ENCODE results near the gene ALDH1B1.

Gene ALDH1B1

DNA sequence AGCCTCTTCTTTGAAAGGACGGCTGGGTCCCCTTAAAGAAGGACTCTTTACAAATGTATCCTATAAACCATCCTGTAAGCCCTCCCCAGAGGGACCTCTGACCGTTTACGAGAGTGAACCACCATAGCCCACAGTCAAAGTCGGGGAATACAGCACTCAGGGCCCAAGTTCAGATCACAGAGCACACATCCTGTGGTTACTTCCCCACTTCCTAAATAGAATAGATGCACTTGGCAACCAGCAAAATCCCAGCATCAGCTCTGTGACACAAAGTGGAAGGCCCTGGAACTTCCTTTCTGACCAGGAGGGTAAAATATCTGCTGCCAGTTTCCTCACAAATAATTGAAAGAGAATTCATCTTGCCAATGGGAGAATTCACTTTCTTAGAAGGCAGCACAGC lies 38.6 kb downstream of the ALDH1B1 start:
- TF ChIP-seq, protein P1, sequence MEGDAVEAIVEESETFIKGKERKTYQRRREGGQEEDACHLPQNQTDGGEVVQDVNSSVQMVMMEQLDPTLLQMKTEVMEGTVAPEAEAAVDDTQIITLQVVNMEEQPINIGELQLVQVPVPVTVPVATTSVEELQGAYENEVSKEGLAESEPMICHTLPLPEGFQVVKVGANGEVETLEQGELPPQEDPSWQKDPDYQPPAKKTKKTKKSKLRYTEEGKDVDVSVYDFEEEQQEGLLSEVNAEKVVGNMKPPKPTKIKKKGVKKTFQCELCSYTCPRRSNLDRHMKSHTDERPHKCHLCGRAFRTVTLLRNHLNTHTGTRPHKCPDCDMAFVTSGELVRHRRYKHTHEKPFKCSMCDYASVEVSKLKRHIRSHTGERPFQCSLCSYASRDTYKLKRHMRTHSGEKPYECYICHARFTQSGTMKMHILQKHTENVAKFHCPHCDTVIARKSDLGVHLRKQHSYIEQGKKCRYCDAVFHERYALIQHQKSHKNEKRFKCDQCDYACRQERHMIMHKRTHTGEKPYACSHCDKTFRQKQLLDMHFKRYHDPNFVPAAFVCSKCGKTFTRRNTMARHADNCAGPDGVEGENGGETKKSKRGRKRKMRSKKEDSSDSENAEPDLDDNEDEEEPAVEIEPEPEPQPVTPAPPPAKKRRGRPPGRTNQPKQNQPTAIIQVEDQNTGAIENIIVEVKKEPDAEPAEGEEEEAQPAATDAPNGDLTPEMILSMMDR (IDR thresholded peaks at IDR 0.05; ENCODE audit: low read depth, low read length, missing control alignments), result no peak
- no peak overlapping the region for H3K4me3 ChIP-seq (replicated peaks; ENCODE audit: low read depth, low read length)
- DNase-seq (ENCODE audit: extremely low read depth, low read depth), result no peak

DNA sequence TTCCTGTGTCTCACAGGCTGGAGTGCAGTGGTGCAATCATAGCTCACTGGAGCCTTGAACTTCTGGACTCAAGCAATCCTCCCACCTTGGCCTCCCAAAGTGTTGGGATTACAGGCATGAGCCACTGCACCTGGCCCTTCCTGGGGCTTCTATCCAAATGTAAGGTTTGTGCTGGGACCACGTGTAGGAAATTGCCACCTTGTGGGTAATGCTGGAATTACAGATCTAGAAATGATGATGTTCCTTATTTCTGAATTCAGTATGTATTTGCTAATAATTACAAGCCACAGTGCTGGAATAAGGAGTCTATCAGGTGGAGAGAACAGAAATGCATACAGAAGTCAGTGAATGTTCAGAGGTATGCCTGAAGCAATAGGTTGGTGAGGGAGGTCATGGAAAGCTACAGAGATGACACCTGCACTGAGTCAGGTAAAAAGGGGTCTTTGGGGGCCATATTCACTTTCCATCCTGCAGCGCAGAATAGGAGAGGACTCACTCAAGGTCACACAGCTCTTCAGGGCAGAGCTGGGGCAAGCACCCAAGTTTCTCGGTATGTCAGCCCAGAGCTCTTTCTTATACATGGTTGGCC lies 40.5 kb downstream of the ALDH1B1 start:
- H3K4me3 ChIP-seq (replicated peaks; ENCODE audit: low read depth, low read length), result no peak overlapping the region
- DNase-seq (ENCODE audit: extremely low read depth, low read depth), result peak; percentile 7
- TF ChIP-seq, protein P1 (IDR thresholded peaks at IDR 0.05; ENCODE audit: low read depth, low read length, missing control alignments), result peak; percentile 37

DNA sequence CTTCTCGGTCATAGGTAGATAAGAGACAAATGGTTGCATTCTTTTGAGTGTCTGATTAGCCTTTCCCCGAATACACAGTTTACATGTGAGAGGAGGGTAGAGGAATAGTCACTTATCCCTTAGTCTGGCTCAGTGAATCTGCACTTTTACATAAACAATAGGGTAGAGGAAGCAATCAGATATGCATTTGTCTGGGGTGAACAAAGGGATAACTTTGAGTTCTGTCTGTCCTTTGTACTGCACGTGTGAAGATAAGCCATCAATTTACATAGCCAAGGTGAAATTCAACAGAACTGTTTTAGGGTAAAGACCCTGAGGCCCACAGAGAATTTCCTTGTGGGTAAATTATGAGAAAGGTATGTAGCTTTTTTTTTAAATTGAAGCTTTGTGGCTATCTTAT lies 41.9 kb downstream of the ALDH1B1 start:
- H3K4me3 ChIP-seq (replicated peaks; ENCODE audit: low read depth, low read length), result no peak overlapping the region
- no peak for DNase-seq (ENCODE audit: extremely low read depth, low read depth)
- TF ChIP-seq, protein P1 (IDR thresholded peaks at IDR 0.05; ENCODE audit: low read depth, low read length, missing control alignments), result no peak

DNA sequence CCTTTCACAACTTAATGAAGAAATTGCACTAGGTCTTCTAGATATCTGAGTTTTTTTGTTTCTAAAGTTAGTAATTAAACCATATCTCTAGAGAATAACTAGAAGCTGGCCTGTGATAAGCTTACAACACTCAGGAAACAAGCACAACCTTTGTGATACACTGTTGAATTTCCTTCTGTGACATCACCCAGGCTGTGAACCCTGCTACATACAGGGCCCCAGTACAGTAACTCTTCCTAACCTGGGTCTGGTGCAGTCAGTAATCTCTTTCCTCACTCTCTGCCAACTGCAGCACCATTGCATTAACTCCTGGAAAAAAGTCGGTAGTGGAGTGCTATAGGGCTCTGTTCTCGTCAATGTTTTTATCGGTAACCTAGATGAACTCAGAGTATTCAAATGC lies 42.4 kb downstream of the ALDH1B1 start:
- TF ChIP-seq, protein P1 (IDR thresholded peaks at IDR 0.05; ENCODE audit: low read depth, low read length, missing control alignments), result no peak
- H3K4me3 ChIP-seq (replicated peaks; ENCODE audit: low read depth, low read length), result no peak overlapping the region
- no peak for DNase-seq (ENCODE audit: extremely low read depth, low read depth)

DNA sequence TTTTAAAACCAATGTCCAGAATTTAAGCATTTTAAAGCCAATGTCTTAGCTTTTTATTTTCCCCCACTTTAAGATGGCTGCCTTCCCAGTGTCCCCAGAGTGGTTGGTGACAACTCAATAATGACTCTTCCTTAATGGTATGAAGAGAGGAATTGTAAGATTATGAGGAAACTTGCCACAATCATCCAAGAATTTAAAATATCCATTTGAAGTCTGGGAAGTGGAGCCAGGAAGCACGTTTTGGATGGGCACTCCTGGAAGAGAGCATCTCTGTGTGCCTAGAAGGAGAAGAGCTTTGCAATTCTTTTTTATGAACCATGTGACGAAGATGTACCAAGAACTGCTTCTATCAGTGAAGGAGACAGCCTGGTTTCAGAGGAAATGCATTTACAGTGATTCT lies 43.0 kb downstream of the ALDH1B1 start:
- no peak overlapping the region for H3K4me3 ChIP-seq (replicated peaks; ENCODE audit: low read depth, low read length)
- TF ChIP-seq, protein P1 (IDR thresholded peaks at IDR 0.05; ENCODE audit: low read depth, low read length, missing control alignments), result no peak
- no peak for DNase-seq (ENCODE audit: extremely low read depth, low read depth)

DNA sequence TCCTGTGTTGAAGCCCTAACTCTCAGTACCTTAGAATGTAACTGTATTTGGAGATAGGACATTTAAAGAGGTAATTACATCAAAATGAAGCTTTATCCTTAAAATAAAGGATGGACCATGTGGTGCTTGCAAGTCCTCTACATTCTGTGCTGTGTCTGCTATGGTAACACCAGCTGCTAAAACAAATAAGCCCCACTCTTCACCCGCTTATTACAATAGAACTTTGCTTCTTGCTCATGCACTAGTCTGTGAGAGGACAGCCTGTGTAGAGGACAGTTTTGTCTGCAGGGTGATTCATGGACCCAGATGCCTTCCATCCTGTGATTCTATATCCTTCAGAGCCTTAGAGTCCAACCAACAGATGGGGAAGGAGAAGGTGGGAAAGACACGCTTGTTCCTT lies 44.2 kb downstream of the ALDH1B1 start:
- TF ChIP-seq, protein P1 (IDR thresholded peaks at IDR 0.05; ENCODE audit: low read depth, low read length, missing control alignments), result no peak
- no peak overlapping the region for H3K4me3 ChIP-seq (replicated peaks; ENCODE audit: low read depth, low read length)
- DNase-seq (ENCODE audit: extremely low read depth, low read depth), result no peak

All from HFF-Myc (cell line).